Posterior vena cava (tissue), 2 donors: ENCODE data around the gene TXNDC8. TPM values are rescaled to one million over a fixed set of nuclear protein-coding genes. Genes with fewer than 3 reads are reported as not detected.
"Not testable (repeated sequence)": the region's sequence is repeated elsewhere in the genome, so short reads cannot be mapped to it uniquely, and the experiment has no call there.

ENCODE experiments used
- DNase-seq: peaks from one replicate; pipeline ENCODE4 v3.0.0-alpha.2; 2020; ENCODE audit warnings: low spot score
- intact Hi-C, 2 donors: fragments of 100-400 bp; cut with DNase I; formaldehyde crosslinking; loops; one replicate each; pipeline versions ENCODE4 v1.14.1 to v1.14.2; 2022 to 2023
- long read RNA-seq, 2 donors: library from polyadenylated mRNA; unstranded; transcript quantifications; one replicate each; pipeline ENCODE4 v2.0.0, GENCODE V29; 2020 to 2021
- total RNA-seq, 2 donors: library from RNA; stranded (reverse); fragmentation: NEBNext Ultra II Directional; extraction: Animal tissue kit (Norgen Biotek cat#: 25700); gene quantifications; one replicate each; pipeline ENCODE4 v1.2.1, GENCODE V29; 2021
- donor health status: DM: yes; HTN: yes; CAD: no.
- donor health status: DM: yes; HTN: yes; CAD: no.

TXNDC8 gene
- not detected for total RNA-seq
- long read RNA-seq, donor 1: 0 reads
- long read RNA-seq, donor 2: 0 reads

- intact Hi-C loops: no loop called here
- no peak for DNase-seq
Observed at GRCh38 chr9:110337727-110338126, at the start of gene TXNDC8. TXNDC8 (minus strand) TSS chr9:110337863.

GRCh38 chr9:110383491-110383890 lies 45.8 kb upstream of the TXNDC8 start:
- no peak for DNase-seq
- intact Hi-C loops: loop anchor here in 1 of 2 donors (5.0 kb wide), 1 partner anchor 1454 kb away; no protein-coding TSS in a partner anchor

GRCh38 chr9:110382731-110383130 lies 45.1 kb upstream of the TXNDC8 start:
- no peak for DNase-seq

GRCh38 chr9:110371411-110372007 lies 33.8 kb upstream of the TXNDC8 start:
- intact Hi-C loops: no loop called here
- DNase-seq: no peak

More at GRCh38 chr9:110382731-110383130, 45.1 kb upstream of the TXNDC8 start:
- intact Hi-C loops: loop anchor here in 1 of 2 donors (5.0 kb wide), 1 partner anchor 1455 kb away; no protein-coding TSS in a partner anchor

GRCh38 chr9:110370315-110370714 lies 32.7 kb upstream of the TXNDC8 start:
- intact Hi-C loops: no loop called here
- no peak for DNase-seq

GRCh38 chr9:110364451-110364850 lies 26.8 kb upstream of the TXNDC8 start:
- DNase-seq: no peak
- intact Hi-C loops: no loop called here

GRCh38 chr9:110358992-110359391 lies 21.3 kb upstream of the TXNDC8 start:
- DNase-seq, intact Hi-C loops: not testable (repeated sequence)

- no peak for DNase-seq
- intact Hi-C loops: no loop called here
Observed at GRCh38 chr9:110357505-110357904, 19.8 kb upstream of the TXNDC8 start.

- DNase-seq: no peak
- intact Hi-C loops: no loop called here
Observed at GRCh38 chr9:110356639-110357395, 19.2 kb upstream of the TXNDC8 start.

- DNase-seq: no peak
- intact Hi-C loops: no loop called here
Observed at GRCh38 chr9:110355911-110356310, 18.2 kb upstream of the TXNDC8 start.

GRCh38 chr9:110351009-110351467 lies 13.4 kb upstream of the TXNDC8 start:
- DNase-seq: no peak
- intact Hi-C loops: no loop called here

- intact Hi-C loops: no loop called here
- no peak for DNase-seq
Observed at GRCh38 chr9:110346325-110346724, 8.7 kb upstream of the TXNDC8 start.

- intact Hi-C loops: no loop called here
- DNase-seq: no peak
Observed at GRCh38 chr9:110344821-110345220, 7.2 kb upstream of the TXNDC8 start.

GRCh38 chr9:110343551-110343950 lies 5.9 kb upstream of the TXNDC8 start:
- no peak for DNase-seq

GRCh38 chr9:110340306-110340705 lies 2.6 kb upstream of the TXNDC8 start:
- no peak for DNase-seq
- intact Hi-C loops: no loop called here

More at GRCh38 chr9:110343551-110343950, 5.9 kb upstream of the TXNDC8 start:
- intact Hi-C loops: no loop called here

- intact Hi-C loops: no loop called here
- no peak for DNase-seq
Observed at GRCh38 chr9:110338143-110338542, 480 bp upstream of the TXNDC8 start.

- intact Hi-C loops: no loop called here
- DNase-seq: no peak
Observed at GRCh38 chr9:110336363-110336762, 1.3 kb downstream of the TXNDC8 start.

GRCh38 chr9:110334871-110335270 lies 2.8 kb downstream of the TXNDC8 start:
- DNase-seq: no peak
- intact Hi-C loops: no loop called here

GRCh38 chr9:110334183-110334582 lies 3.5 kb downstream of the TXNDC8 start:
- intact Hi-C loops: no loop called here
- DNase-seq: no peak

GRCh38 chr9:110332766-110333165 lies 4.9 kb downstream of the TXNDC8 start:
- no peak for DNase-seq
- intact Hi-C loops: no loop called here
